Measurements from ENCODE around the gene SOX4. TPM values are rescaled to one million over a fixed set of nuclear protein-coding genes. Genes with fewer than 3 reads are reported as not detected.
"Not testable (repeated sequence)": the region's sequence is repeated elsewhere in the genome, so short reads cannot be mapped to it uniquely, and the experiment has no call there.

SOX4 gene
- polyA plus RNA-seq (12.8 to 16.3 TPM (median 14.6 TPM) in 3 replicates), polyA minus RNA-seq (9.4 to 13.8 TPM (median 10.9 TPM) in 3 replicates)
- 9.5 TPM for polyA plus RNA-seq (2011; ENCODE audit: low read depth)
- 7.5 and 9.3 TPM in 2 replicates for polyA plus RNA-seq (2011; cell fraction: cytosol; rRNA removed)
- 27.7 and 29.9 TPM in 2 replicates for polyA plus RNA-seq (2011; cell fraction: nucleus; rRNA removed)
- polyA plus RNA-seq (2012; ENCODE audit: low replicate concordance) = 19.0 and 25.6 TPM in 2 replicates
- 19.6 TPM for polyA minus RNA-seq (2011; cell fraction: cytosol; rRNA and poly(A)+ RNA removed)
- 30.8 and 36.2 TPM in 2 replicates for polyA minus RNA-seq (2011; cell fraction: nucleus; rRNA and poly(A)+ RNA removed)

DNA sequence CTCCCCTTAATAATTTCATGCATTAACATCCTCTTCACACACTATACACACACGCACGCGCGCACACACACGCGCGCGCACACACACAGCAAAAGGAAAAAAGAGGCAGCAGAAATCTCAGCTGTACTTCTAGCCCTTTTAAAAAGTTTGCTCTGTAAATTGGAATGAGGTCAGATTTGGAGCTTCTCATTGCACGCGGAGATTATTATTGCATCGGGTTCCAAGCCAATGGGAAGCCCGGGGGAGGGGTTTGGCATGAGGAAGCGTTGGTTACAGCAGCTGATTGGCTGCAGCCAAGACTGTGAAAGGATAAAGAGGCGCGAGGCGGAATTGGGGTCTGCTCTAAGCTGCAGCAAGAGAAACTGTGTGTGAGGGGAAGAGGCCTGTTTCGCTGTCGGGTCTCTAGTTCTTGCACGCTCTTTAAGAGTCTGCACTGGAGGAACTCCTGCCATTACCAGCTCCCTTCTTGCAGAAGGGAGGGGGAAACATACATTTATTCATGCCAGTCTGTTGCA lies at the start of gene SOX4:
Gene SOX4 (plus strand): TSS at position 340 of the 515 bp plus-strand sequence. CDS start 784 bp downstream, outside the sequence.
- peaks cover 20% of the 10 kb centered on the region for H3K4me1 ChIP-seq (ENCODE audit: control insufficient read depth, extremely low read depth, insufficient read depth, low read length)
- TF ChIP-seq, protein P1, sequence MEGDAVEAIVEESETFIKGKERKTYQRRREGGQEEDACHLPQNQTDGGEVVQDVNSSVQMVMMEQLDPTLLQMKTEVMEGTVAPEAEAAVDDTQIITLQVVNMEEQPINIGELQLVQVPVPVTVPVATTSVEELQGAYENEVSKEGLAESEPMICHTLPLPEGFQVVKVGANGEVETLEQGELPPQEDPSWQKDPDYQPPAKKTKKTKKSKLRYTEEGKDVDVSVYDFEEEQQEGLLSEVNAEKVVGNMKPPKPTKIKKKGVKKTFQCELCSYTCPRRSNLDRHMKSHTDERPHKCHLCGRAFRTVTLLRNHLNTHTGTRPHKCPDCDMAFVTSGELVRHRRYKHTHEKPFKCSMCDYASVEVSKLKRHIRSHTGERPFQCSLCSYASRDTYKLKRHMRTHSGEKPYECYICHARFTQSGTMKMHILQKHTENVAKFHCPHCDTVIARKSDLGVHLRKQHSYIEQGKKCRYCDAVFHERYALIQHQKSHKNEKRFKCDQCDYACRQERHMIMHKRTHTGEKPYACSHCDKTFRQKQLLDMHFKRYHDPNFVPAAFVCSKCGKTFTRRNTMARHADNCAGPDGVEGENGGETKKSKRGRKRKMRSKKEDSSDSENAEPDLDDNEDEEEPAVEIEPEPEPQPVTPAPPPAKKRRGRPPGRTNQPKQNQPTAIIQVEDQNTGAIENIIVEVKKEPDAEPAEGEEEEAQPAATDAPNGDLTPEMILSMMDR (optimal IDR thresholded peaks at IDR 0.05 in 1 of 3, IDR thresholded peaks at IDR 0.05 in 1 of 3, conservative IDR thresholded peaks at IDR 0.05 in 1 of 3; ENCODE audit: extremely low read depth in 1 of 3, insufficient read depth in 2 of 3, low read length in 3 of 3) = no peak
- no peak for TF ChIP-seq EZH2 (IDR thresholded peaks at IDR 0.05; ENCODE audit: low read length)
- peak within 1 kb of the TSS; percentile 84 for H3K27ac ChIP-seq (ENCODE audit: control insufficient read depth, insufficient read depth, low read length)
- dilution Hi-C loops (cut with MboI; ENCODE audit: extremely low pct_ligation_motif_present, low sequenced_read_pairs) = no loop called here
- peaks cover 0 to 2% of the 10 kb centered on the region in 2 experiments for H3K36me3 ChIP-seq (ENCODE audit: control insufficient read depth in 2 of 2, extremely low read depth in 1 of 2, insufficient read depth in 2 of 2, low read length in 2 of 2)
- no peaks in the 10 kb centered on the region for H4K20me1 ChIP-seq (ENCODE audit: control insufficient read depth, extremely low read depth, insufficient read depth, low read length)
- peaks cover 43% of the 10 kb centered on the region for H3K79me2 ChIP-seq (ENCODE audit: control insufficient read depth, insufficient read depth, low read length)
- FAIRE-seq (peak; percentile 93), DNase-seq (ENCODE audit: low read depth, low spot score) (no peak)
- H3K9ac ChIP-seq (ENCODE audit: control insufficient read depth, extremely low read depth, insufficient read depth, low read length) = peak within 1 kb of the TSS; percentile 96
- H3K4me2 ChIP-seq (ENCODE audit: control insufficient read depth, extremely low read depth, insufficient read depth, low read depth, low read length) = peak within 1 kb of the TSS; percentile 97
- H2AFZ ChIP-seq (ENCODE audit: control insufficient read depth, low read length) = peak within 1 kb of the TSS; percentile 88
- H3K27me3 ChIP-seq (ENCODE audit: control insufficient read depth, extremely low read depth, insufficient read depth, low read length) = no peaks in the 10 kb centered on the region
- peak within 1 kb of the TSS; percentile 59 to 98 (median 93) for H3K4me3 ChIP-seq (ENCODE audit: control insufficient read depth in 2 of 3, extremely low read depth in 1 of 3, insufficient read depth in 2 of 3, low read depth in 1 of 3, low read length in 3 of 3)
- H3K9me3 ChIP-seq (ENCODE audit: control insufficient read depth, low read depth, low read length) = no peaks in the 10 kb centered on the region
- no peaks in the 10 kb centered on the region for H3K9me1 ChIP-seq (ENCODE audit: control insufficient read depth, extremely low read depth, insufficient read depth, low read length)

GRCh38 chr6:21552286-21552685 lies 41.3 kb upstream of the SOX4 start:
- H3K9ac ChIP-seq (ENCODE audit: control insufficient read depth, extremely low read depth, insufficient read depth, low read length); H3K9me1 ChIP-seq (ENCODE audit: control insufficient read depth, extremely low read depth, insufficient read depth, low read length); H3K9me3 ChIP-seq (ENCODE audit: control insufficient read depth, low read depth, low read length); H2AFZ ChIP-seq (ENCODE audit: control insufficient read depth, low read length); dilution Hi-C loops (cut with MboI; ENCODE audit: extremely low pct_ligation_motif_present, low sequenced_read_pairs); H4K20me1 ChIP-seq (ENCODE audit: control insufficient read depth, extremely low read depth, insufficient read depth, low read length); FAIRE-seq; H3K27ac ChIP-seq (ENCODE audit: control insufficient read depth, insufficient read depth, low read length); H3K36me3 ChIP-seq (ENCODE audit: control insufficient read depth in 2 of 2, extremely low read depth in 1 of 2, insufficient read depth in 2 of 2, low read length in 2 of 2); H3K4me3 ChIP-seq (ENCODE audit: control insufficient read depth in 2 of 3, extremely low read depth in 1 of 3, insufficient read depth in 2 of 3, low read depth in 1 of 3, low read length in 3 of 3); DNase-seq (ENCODE audit: low read depth, low spot score); H3K79me2 ChIP-seq (ENCODE audit: control insufficient read depth, insufficient read depth, low read length); H3K4me2 ChIP-seq (ENCODE audit: control insufficient read depth, extremely low read depth, insufficient read depth, low read depth, low read length); H3K4me1 ChIP-seq (ENCODE audit: control insufficient read depth, extremely low read depth, insufficient read depth, low read length); H3K27me3 ChIP-seq (ENCODE audit: control insufficient read depth, extremely low read depth, insufficient read depth, low read length): not testable (repeated sequence)
